Measurements from ENCODE around the gene DNAJB4.
"Not testable (repeated sequence)": the region's sequence is repeated elsewhere in the genome, so short reads cannot be mapped to it uniquely, and the experiment has no call there.

DNAJB4 gene

DNA sequence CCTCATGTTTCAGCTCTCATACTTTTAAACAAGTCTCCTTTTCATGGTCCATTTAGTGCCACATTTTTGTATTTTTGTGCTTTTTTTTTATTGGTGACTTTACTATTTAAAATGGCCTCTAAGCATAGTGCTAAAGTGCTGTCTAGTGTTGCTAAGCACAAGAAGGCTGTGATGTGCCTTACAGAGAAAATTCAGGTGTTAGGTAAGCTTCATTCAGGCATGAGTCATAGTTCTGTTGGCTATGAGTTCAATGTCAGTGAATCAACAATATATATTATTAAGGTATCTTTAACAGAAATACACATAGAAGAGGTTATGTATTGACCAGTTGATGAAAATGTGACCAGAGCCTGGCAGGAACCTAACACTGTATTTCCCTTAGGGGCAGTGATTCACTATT lies 13.1 kb upstream of the DNAJB4 start:
- no peak for DNase-seq

DNA sequence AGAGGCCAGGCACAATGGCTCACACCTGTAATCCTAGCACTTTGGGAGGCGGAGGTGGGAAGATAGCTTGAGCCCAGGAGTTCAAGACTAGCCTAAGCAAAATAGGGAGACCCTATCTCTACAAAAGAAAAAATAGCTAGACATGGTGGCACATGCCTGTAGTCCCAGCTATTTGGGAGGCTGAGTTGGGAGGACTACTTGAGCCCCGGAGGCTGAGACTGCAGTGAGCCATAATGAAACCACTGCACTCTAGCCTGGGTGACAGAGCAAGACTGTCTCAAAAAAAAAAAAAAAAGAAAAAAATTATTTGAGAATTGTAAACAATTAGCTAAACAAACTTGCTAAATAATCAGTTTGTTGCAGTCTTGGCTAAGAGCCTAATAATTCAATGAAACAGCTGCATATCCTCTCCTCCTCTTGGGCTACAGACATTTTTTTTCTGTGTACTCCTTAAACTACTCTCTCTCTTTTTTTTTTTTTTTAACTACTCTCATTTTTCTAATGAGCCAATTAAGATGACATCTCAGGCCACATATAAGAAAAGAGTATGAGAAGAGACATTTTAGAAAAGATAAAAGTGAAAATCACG lies 10.5 kb upstream of the DNAJB4 start:
- DNase-seq: no peak

DNA sequence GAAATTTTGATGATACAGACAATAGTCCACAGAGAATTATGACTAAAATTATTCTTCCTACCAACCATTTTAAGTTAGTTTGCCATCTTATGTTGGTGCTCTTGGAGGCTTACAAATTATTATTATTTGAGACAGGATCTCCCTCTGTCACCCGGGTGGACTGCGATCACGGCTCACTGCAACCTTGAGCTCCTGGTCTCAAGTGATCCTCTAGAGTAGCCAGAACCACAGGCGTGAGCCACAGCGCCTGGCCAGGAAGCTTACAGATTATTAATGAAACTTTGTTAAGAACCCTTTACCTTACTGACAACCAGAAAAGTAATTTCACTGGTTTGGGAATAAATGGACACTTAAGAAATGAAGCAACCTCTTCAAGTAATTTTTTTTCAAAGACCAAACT lies 8.0 kb upstream of the DNAJB4 start:
- DNase-seq: no peak

DNA sequence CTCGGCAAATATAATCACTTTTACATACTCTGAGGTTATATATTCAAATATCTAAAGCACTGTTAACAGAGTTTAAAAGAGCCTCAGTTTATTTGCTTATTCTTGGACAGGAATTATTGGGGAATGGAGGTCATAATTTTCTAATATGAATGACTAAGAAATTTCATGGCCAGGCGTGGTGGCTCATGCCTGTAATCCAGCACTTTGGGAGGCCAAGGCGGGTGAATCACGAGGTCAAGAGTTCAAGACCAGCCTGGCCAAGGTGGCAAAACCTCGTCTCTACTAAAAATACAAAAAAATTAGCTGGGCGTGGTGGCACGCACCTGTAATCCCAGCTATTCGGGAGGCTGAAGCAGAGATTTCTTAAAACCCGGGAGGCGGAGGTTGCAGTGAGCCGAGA lies 4.2 kb upstream of the DNAJB4 start:
- not testable (repeated sequence) for DNase-seq

DNA sequence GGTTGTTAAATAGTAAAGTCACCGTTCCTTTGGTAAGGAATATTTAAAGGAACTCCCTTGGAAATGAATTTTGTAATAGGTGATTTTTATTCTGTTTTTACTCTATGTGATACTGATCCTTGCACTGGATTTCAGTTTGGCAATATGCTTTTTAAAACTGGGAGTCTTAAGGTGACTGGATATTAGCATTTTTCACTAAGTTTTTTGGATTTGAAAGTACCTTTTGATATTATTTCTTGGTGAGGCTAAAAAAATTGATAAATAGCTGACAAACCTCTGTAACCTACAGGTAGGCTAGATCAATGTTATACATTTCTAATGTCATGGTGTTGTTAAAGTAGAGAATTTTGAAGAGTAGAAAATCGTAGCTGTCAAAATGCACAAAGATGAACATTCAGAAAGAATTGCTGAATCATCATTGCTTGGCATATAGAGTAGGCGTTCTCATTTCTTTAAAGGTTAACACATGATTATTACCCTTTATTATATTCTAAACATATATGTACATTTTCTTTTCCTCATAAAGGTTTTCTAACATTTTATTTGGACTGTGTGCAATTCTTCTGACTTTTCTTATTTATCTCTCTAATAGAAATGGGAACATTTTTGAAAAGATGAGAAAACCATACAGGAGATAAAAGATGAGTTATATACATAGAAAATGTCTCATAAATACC lies 1.5 kb upstream of the DNAJB4 start:
- DNase-seq: no peak

DNA sequence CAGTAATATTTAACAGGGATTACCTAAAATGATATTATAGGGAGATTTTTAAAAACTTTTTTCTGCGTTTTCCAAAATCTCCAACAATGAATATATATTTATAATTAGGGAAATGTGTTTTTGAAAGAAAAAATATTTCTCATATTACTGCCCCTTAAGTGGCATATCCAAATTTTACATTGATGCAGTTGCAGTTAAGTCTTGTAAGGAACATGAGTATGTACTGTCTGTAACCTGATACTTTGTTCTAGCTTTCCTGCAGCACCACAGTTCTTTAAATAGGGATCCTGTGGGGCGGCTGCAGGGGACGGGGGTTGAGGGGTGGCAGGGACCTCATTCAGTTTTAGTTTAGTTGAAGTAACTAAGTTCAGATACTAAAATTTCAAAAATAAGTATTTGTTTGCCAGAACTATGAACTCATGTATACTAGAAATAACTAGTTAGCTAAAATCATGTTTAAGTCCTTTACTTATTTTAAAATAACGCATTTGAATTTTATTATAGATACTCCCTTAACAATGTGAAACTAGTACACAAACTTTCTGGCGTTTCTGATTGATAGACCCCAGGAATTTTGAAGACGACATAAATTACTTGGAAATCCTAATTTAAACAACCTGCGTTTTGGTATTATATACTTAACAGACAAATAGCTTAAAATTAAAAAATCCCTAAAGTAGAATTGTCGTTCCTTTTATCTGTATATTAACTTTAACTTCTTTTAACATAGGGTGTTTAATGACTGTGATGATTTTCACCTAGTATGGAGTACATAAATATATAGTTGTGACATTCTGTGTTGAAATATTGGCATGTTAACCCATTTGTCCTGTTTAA lies 639 bp upstream of the DNAJB4 start:
- DNase-seq: peak in 1 of 4 experiments; percentile 17

DNA sequence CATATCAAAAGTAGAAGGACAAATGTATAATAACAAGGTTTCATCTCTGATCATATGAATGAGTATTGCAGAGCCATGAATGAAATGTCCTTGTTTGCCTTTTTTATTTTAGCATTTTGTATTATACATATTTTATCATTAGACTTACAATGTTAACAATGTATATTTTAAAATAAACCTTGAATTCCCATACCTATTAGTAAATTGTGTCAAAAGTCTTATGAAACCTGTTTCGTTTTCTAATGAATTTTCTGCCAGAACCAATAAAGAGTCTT lies 646 bp downstream of the DNAJB4 start:
- no peak for DNase-seq

DNA sequence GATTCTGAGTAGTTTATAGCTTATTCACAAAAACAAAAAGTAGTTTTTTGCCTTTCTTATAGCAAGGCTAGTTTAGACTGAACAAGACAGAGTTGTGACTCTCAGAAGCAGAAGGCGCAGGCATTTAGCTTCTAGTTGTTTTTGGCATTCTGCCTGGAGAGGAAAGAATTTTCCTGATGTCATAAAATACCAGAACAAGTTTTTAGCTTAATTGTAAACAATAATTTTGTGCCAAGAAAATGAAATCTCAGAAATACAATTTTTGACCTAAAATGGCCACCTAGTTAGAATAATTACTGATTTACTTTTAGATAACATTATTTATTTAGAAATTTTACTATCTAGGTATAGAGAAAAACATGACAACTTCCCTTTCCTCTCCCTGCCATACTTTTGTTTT lies 1.0 kb downstream of the DNAJB4 start:
- DNase-seq: no peak

DNA sequence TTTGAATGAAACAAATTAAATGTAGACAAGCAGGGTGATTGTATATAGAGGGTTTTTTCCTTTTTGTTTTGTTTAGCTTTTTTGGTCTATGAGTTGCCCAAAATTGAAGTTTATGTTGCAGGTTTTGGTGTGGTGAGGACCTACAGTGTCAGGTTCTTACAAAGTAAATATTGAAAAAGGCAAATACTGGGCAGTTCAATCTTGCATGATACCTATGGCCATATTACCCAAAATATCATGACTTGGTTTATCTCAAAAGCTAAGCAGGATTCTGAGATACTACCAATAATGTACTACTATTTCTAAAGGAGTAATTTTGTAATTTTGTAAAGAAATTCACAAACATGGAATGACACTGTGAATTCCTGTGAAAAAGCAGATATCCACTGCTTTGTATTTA lies 1.8 kb downstream of the DNAJB4 start:
- DNase-seq: no peak

DNA sequence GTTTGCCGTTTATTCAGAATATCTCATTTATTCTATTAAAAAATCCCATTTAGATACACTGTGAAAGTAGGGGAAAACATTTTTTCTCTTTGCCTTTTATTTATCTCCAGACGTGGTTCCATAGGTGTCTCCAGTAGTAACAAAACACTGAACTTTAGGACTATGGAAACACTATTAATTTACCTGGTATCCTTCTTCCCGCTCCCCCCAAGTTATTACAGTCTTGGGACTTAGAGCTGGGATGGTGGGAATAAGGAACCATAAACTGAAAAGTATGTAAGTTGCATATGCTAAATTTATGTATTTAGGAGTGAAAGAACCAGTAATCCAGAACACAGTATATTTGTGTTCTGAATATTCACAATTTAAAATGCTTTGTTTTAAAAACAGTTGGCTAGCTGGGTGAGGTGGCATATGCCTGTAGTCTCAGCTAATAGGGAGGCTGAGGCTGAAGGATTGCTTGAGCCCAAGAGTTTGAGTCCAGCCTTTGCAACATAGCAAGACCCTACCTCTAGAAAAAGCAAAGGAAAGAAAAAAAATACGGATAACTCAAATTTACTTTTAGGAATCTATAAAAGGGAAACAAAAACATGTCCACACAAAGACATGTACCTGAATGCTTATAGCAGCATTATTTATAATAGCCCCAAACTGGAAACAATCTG lies 3.1 kb downstream of the DNAJB4 start:
- no peak for DNase-seq

DNA sequence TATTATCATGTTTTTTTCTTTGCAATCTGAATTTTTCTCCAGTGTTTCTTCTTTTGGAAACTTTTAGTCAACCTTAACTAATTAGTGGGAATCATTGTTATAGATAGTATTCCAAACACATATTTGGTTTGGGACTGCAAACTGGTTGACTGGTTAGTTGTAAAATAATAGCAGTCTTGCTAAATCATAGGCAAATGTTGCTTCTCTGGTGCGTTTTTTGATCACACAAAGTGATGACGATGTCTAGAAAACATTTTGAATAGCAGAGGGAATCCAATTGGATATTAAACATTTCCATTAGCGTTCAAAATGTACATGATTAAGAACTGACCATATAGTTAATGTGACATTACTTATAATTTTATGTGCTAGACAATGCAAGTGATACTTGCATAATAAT lies 4.5 kb downstream of the DNAJB4 start:
- no peak for DNase-seq

DNA sequence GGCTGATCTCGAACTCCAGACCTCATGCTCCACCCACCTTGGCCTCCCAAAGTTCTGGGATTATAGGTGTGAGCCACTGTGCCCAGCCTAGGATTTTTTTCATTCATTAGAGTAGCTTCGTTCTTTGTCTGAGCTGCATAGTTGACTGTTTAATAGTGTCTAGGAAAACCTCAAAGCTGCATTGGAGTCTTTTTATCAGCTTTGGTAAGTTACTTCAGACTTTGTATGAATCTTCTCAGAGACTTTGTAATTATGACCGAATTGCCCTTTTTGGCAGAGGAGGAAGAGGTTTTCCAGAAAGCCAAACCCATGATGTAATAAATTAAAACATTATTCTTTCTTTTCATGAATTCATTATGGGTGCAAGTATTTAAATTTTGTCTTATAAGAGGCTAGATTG lies 5.1 kb downstream of the DNAJB4 start:
- DNase-seq: no peak

DNA sequence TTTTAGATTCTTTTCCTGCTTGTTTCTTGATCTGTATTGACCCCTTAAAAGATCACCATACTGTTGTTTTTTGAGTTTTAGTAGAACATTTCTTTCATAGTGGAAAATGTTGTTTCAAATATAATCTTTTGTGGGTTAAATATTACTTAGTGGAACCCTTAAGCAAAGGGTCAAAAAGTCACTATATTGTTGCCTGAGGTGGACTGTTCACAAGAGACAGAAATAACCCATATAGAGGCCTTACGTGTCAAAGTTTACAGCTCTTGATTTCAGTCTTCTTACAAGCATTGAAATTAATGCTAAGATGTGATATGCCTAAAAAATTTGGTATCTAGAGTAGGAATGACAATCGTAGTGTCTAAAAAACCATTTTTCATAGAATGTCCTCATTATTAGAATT lies 6.3 kb downstream of the DNAJB4 start:
- DNase-seq: no peak

DNA sequence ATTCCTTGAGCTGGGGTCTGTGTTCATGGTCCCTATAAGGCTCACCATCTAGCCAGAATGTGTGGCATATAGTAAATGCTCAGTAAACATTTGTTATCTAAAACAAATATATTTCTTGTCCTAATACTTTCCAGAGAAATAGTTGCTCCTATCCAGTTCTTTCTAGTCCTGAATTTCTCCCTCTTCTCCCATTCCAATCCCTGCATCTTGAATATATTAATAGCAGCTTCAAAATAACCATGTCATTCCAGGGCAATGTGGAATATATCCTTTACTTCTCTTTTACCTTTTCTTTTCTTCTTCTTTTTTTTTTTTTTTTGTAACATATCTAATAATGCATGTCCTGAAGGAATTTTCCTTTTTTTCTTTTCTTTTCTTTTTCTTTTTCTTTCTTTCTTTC lies 10.4 kb downstream of the DNAJB4 start:
- DNase-seq: no peak

DNA sequence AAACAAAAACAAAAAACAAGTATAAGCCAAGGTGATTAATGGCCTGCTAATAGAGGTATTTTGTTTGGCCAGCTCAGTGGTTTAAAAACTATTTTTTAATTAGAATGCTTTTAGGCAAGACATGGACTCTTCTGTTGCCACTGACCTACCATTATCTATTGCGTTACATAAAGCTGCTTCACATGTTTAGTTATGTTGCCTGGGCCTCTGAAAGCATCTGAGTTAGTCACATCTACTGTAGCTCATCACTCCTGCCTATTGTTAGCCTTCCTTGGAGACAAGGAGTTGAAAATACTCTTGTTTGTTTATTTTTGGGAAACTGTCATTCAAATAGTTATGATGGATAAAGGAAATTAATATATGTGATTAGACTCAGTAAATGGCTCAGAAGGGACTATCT lies 14.3 kb downstream of the DNAJB4 start:
- DNase-seq: no peak

DNA sequence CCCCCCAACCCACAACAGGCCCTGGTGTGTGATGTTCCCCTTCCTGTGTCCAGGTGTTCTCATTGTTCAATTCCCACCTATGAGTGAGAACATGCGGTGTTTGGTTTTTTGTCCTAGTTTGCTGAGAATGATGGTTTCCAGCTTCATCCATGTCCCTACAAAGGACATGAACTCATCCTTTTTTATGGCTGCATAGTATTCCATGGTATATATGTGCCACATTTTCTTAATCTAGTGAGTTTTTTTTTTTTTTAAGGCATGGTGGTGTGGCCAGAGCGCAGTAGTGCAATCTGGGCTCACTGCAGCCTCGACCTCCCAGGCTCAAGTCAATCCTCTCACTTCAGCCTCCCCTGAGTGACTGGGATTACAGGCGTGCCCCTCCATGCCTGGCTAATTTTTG lies 16.4 kb downstream of the DNAJB4 start:
- not testable (repeated sequence) for DNase-seq

DNA sequence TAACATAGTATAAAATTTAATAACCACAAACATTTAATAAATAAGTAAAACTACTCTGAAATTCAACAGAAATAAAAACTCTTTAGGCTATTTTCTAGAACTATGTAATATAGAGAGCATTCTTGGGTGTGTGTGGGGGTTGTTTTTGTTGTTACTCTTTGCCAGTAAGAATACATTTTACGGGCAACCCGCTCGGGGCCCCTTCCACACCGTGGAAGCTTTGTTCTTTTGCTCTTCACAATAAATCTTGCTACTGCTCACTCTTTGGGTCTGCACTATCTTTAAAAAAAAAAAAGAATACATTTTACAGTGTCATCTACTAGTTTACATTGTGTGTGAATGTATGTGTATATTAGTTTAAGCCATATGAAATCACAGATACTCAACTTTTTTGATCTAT lies 25.1 kb downstream of the DNAJB4 start:
- DNase-seq: no peak

DNA sequence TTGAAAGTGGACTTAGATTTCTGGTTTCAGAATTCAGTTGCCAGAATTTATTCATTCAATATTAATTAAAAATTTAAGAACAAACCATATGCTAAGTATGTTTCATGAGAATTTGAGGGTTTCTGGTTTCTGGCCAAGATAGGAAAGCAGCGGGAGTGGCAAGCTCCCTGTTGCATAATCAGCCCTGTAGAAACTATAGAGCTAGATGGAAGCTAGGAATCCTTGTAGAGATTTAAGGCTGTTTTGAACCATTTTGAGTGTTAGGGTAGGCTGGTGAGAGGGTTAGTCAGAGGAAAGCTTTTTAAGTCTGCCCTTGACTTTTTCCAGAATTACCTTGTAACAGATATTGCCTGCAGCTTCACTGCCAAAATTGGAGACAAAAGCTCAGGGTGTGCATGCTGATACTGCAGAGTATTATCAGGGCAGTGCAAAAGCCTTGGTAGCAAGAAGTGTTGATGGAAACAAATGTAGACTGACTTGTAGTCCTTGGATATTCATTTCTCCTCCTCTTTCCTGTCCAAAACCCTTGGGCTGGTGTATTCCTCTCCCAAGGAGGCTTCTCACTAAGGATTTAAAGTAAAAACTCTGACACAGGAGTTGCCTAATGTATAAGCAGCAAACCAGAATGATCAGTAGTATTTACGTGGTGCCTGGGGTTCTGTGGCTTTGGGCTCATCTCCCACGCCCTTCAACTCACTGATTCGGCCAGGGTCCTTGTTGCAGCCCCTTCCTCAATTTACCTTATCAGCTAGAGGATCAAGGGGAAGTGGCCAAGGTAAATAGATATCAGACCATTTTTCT lies 28.5 kb downstream of the DNAJB4 start:
- no peak for DNase-seq

DNA sequence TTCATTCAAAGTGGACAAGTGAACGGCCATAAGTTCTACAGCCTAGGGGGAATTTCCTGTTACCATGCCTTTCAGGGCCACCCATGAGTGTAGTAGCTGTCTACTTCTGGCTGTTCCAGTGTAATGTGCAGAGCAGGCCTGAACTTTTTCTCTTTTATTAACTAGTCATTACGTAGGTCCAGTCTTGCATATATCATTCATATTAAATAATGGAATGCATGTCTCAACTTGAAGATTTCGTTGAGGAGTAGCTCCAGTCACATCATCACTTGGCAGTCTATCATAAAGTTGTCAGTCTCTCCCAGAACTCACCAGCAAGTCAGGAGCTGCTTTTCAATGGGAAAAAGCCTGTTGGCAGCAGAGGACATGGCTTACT lies 29.0 kb downstream of the DNAJB4 start:
- DNase-seq: no peak

DNA sequence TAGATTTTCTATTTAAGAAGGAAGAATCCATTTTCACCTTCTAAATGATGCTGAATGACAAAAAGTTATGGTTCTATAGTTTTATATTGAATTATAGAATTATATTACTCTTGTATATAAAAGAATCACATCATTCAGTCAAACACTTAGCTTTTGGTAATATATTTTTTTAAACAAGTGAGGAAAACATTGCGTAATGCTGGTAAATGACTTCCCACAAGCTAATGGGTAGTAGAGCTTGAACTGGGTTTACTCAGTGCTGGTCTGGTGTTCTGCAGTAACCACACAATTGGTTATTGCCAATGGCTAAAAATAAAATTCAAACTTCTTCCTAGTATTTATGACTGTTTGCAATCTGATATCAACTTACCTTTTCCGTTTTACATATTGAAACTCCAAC lies 30.4 kb downstream of the DNAJB4 start:
- DNase-seq: no peak

DNA sequence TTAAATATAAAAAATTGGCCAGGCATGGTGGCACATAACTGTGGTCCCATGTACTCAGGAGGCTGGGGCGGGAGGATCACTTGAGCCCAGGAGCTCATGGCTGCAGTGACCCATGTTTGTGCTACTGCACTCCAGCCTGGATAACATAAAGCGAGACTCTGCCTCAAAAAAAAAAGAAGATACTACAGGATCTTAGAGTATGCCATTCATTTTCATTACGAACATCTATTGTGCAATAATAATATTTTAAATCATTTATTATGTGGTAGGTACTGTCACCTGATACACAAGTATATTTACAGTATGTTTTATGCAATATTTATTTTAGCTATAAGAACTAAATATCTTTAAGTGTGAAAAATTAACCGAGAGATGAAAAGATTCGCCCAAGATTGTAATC lies 31.7 kb downstream of the DNAJB4 start:
- no peak for DNase-seq

DNA sequence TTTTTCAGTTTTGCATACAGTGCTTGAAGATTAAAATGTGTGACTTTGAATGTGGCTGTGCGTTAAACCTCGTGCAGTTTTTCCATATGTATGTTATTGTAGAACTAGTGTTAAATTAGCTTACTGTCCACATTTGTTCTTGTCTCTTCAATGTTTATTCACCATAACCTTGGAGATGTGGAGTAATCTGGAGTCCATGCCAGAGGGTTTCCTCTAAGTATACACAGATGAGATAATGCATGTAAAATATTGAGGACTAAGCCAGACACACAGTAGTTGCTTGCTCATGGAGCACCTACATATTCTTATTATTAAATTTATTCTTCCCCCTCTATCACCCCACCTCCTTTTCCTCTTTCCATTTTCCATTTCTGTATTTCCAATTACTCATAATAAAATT lies 33.3 kb downstream of the DNAJB4 start:
- DNase-seq: no peak

DNA sequence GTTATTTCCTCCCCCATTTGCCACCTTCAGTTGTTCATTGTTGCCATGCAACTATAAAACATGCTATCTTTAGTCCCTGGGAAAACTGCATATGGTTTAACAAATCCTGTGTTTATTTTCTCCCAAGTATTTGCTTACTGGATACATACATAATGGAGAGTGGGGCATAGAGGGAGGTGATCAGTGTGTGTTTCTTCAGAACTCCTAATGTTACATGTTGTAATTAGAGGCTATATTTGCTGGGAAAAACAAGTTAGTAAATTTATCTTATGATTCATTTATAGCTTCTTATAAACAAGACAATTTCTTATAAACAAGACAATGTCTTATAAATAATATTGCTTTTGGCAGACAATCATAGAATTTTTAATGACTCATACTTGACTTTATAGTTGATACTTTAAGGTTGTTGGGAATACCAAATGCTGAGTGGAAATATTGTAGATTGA lies 33.8 kb downstream of the DNAJB4 start:
- DNase-seq: no peak

All from activated CD4-positive, CD25-positive, alpha-beta regulatory T cell (primary cell).